PC-9 (cell line): ENCODE results near the gene ST7.

Experiments used
- EZH2 ChIP-seq: fragments of 200-600 bp; sonication (generic); IDR thresholded peaks from 2 replicates; pipeline ENCODE4 v1.8.0; 2017; ENCODE audit warnings: antibody characterized with exemption, low read depth
- TF ChIP-seq, protein P1 (sequence below): fragments of 200-600 bp; sonication (generic); conservative IDR thresholded peaks from 2 replicates; pipeline ENCODE4 v1.6.1; 2017; ENCODE audit warnings: mixed run types, antibody characterized with exemption, mild to moderate bottlenecking, moderate library complexity

DNA sequence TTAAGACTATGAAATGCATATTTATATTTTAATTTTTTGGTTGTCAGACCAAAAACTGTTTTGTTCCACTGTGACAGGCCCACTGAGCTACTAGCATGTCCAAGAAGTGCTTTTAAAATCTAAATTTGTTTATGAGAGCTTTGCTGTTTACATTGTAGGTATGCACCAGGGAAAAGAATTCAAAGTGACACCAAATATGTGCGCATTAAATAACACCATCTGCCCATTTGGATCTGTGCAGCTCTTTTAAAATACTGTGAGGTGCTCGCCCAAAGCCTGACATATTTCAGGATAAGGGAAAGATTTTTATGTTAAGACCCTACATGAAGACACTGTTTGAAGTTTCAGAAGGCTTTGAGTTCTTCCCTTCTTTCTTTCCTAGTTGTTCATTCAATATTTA, 162.9 kb downstream of the ST7 start:
- TF ChIP-seq, protein P1, sequence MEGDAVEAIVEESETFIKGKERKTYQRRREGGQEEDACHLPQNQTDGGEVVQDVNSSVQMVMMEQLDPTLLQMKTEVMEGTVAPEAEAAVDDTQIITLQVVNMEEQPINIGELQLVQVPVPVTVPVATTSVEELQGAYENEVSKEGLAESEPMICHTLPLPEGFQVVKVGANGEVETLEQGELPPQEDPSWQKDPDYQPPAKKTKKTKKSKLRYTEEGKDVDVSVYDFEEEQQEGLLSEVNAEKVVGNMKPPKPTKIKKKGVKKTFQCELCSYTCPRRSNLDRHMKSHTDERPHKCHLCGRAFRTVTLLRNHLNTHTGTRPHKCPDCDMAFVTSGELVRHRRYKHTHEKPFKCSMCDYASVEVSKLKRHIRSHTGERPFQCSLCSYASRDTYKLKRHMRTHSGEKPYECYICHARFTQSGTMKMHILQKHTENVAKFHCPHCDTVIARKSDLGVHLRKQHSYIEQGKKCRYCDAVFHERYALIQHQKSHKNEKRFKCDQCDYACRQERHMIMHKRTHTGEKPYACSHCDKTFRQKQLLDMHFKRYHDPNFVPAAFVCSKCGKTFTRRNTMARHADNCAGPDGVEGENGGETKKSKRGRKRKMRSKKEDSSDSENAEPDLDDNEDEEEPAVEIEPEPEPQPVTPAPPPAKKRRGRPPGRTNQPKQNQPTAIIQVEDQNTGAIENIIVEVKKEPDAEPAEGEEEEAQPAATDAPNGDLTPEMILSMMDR, result no peak
- no peak for TF ChIP-seq EZH2
